Mucosa of stomach (tissue), 1 donor: ENCODE measurements around the gene GFPT2.
"Not testable (repeated sequence)": the region's sequence is repeated elsewhere in the genome, so short reads cannot be mapped to it uniquely, and the experiment has no call there.

Experiments used
- H3K27me3 ChIP-seq: one replicate; pipeline ENCODE4 v1.7.0; 2013; ENCODE audit warnings: mild to moderate bottlenecking, low read length; ENCODE audit not compliant: control insufficient read depth, insufficient read depth
- H3K36me3 ChIP-seq: one replicate; pipeline ENCODE4 v1.7.0; 2013; ENCODE audit warnings: low read length; ENCODE audit not compliant: control insufficient read depth, insufficient read depth
- H3K4me1 ChIP-seq: one replicate; pipeline ENCODE4 v1.7.0; 2013; ENCODE audit warnings: mild to moderate bottlenecking, low read length; ENCODE audit not compliant: control insufficient read depth, insufficient read depth
- H3K4me3 ChIP-seq: one replicate; pipeline ENCODE4 v1.7.0; 2013; ENCODE audit warnings: low read length
- H3K9ac ChIP-seq: one replicate; pipeline ENCODE4 v1.7.0; 2013; ENCODE audit warnings: mild to moderate bottlenecking, low read length, moderate library complexity
- H3K9me3 ChIP-seq: one replicate; pipeline ENCODE4 v1.7.0; 2013; ENCODE audit warnings: mild to moderate bottlenecking, low read length, moderate library complexity; ENCODE audit not compliant: control insufficient read depth
- donor health status: Pancreatic carcinoma.

Gene GFPT2

GRCh38 chr5:180304431-180305375 is 48.4 kb downstream of the GFPT2 start:
- H3K9me3 ChIP-seq, result no peaks in the 10 kb centered on the region
- H3K36me3 ChIP-seq, result no peaks in the 10 kb centered on the region
- no peaks in the 10 kb centered on the region for H3K4me1 ChIP-seq
- H3K9ac ChIP-seq, result no peak overlapping the region
- H3K4me3 ChIP-seq, result no peak overlapping the region
- no peaks in the 10 kb centered on the region for H3K27me3 ChIP-seq

GRCh38 chr5:180304016-180304292 is 49.2 kb downstream of the GFPT2 start:
- H3K4me1 ChIP-seq, result no peaks in the 10 kb centered on the region
- no peaks in the 10 kb centered on the region for H3K36me3 ChIP-seq
- H3K4me3 ChIP-seq, result no peak overlapping the region
- no peak overlapping the region for H3K9ac ChIP-seq
- H3K27me3 ChIP-seq, result no peaks in the 10 kb centered on the region
- no peaks in the 10 kb centered on the region for H3K9me3 ChIP-seq

GRCh38 chr5:180303226-180304015 is 49.7 kb downstream of the GFPT2 start:
- H3K9ac ChIP-seq, result no peak overlapping the region
- H3K9me3 ChIP-seq, result no peaks in the 10 kb centered on the region
- H3K4me3 ChIP-seq, result no peak overlapping the region
- no peaks in the 10 kb centered on the region for H3K36me3 ChIP-seq
- H3K27me3 ChIP-seq, result no peaks in the 10 kb centered on the region
- no peaks in the 10 kb centered on the region for H3K4me1 ChIP-seq

GRCh38 chr5:180302256-180302655 is 50.9 kb downstream of the GFPT2 start:
- H3K4me3 ChIP-seq, result no peak overlapping the region
- H3K9me3 ChIP-seq, result no peaks in the 10 kb centered on the region
- H3K9ac ChIP-seq, result no peak overlapping the region
- H3K4me1 ChIP-seq, result no peaks in the 10 kb centered on the region
- H3K27me3 ChIP-seq, result no peaks in the 10 kb centered on the region
- no peaks in the 10 kb centered on the region for H3K36me3 ChIP-seq

GRCh38 chr5:180301253-180301652 is 51.9 kb downstream of the GFPT2 start:
- Histone ChIP-seq H3K9me3 (no peaks in the 10 kb centered on the region), H3K4me3 (no peak overlapping the region), H3K27me3 (no peaks in the 10 kb centered on the region), H3K9ac (no peak overlapping the region), H3K36me3 (no peaks in the 10 kb centered on the region), H3K4me1 (no peaks in the 10 kb centered on the region)

GRCh38 chr5:180299526-180299925 is 53.6 kb downstream of the GFPT2 start:
- Histone ChIP-seq H3K4me3 (no peak overlapping the region), H3K9ac (no peak overlapping the region)

GRCh38 chr5:180299014-180299413 is 54.1 kb downstream of the GFPT2 start:
- H3K27me3 ChIP-seq, H3K9me3 ChIP-seq, H3K36me3 ChIP-seq, H3K9ac ChIP-seq, H3K4me1 ChIP-seq, H3K4me3 ChIP-seq: not testable (repeated sequence)

More at GRCh38 chr5:180299526-180299925, 53.6 kb downstream of the GFPT2 start:
- Histone ChIP-seq H3K36me3 (no peaks in the 10 kb centered on the region), H3K9me3 (no peaks in the 10 kb centered on the region), H3K27me3 (no peaks in the 10 kb centered on the region), H3K4me1 (no peaks in the 10 kb centered on the region)

GRCh38 chr5:180297587-180298282 is 55.4 kb downstream of the GFPT2 start:
- no peak overlapping the region for H3K9ac ChIP-seq
- peaks cover 12% of the 10 kb centered on the region for H3K4me1 ChIP-seq
- no peaks in the 10 kb centered on the region for H3K36me3 ChIP-seq
- H3K4me3 ChIP-seq, result no peak overlapping the region
- H3K27me3 ChIP-seq, result no peaks in the 10 kb centered on the region
- no peaks in the 10 kb centered on the region for H3K9me3 ChIP-seq

GRCh38 chr5:180296771-180297170 is 56.4 kb downstream of the GFPT2 start:
- H3K9me3 ChIP-seq, result no peaks in the 10 kb centered on the region
- H3K4me3 ChIP-seq, result no peak overlapping the region
- peaks cover 12% of the 10 kb centered on the region for H3K4me1 ChIP-seq
- no peaks in the 10 kb centered on the region for H3K27me3 ChIP-seq
- no peak overlapping the region for H3K9ac ChIP-seq
- no peaks in the 10 kb centered on the region for H3K36me3 ChIP-seq

- Histone ChIP-seq H3K9ac (no peak overlapping the region), H3K4me1 (peaks cover 21% of the 10 kb centered on the region), H3K4me3 (no peak overlapping the region), H3K27me3 (no peaks in the 10 kb centered on the region), H3K9me3 (no peaks in the 10 kb centered on the region), H3K36me3 (no peaks in the 10 kb centered on the region)
Observed at GRCh38 chr5:180294913-180295555, 58.1 kb downstream of the GFPT2 start.

GRCh38 chr5:180294411-180294810 is 58.7 kb downstream of the GFPT2 start:
- no peak overlapping the region for H3K4me3 ChIP-seq
- no peak overlapping the region for H3K9ac ChIP-seq
- H3K4me1 ChIP-seq, result peaks cover 27% of the 10 kb centered on the region
- no peaks in the 10 kb centered on the region for H3K36me3 ChIP-seq
- no peaks in the 10 kb centered on the region for H3K27me3 ChIP-seq
- H3K9me3 ChIP-seq, result no peaks in the 10 kb centered on the region
